Activated CD8-positive, alpha-beta T cell treated with anti-CD3 and anti-CD28 coated beads for 36 hours (primary cell): ENCODE results near the gene GATAD2A. TPM values are rescaled to one million over a fixed set of nuclear protein-coding genes. Genes with fewer than 3 reads are reported as not detected.
"Not testable (repeated sequence)": the region's sequence is repeated elsewhere in the genome, so short reads cannot be mapped to it uniquely, and the experiment has no call there.

ENCODE experiments used
- ATAC-seq: fragments of 200-7000 bp; cut with Tn5 transposase; one replicate; pipeline ENCODE4 v1.10.0; 2021; ENCODE audit warnings: mild to moderate bottlenecking, moderate library complexity
- CTCF ChIA-PET: fragments of 350-600 bp; sonication (Branson Sonifier 250); formaldehyde crosslinking; loops from one replicate; lab custom pipeline; 2021; ENCODE audit warnings: antibody characterized with exemption; lab: Charles Lee
- POLR2A ChIA-PET: fragments of 350-600 bp; sonication (Branson Sonifier 250); formaldehyde crosslinking; loops from one replicate; lab custom pipeline; 2021; ENCODE audit warnings: antibody characterized with exemption; lab: Charles Lee
- DNase-seq: peaks from one replicate; pipeline ENCODE4 v3.0.0-alpha.2; 2020
- H3K27ac Mint-ChIP-seq: one replicate; pipeline ENCODE4 v1.8.0; 2021; ENCODE audit warnings: mild to moderate bottlenecking, mixed read lengths
- H3K27me3 Mint-ChIP-seq: one replicate; pipeline ENCODE4 v1.8.0; 2021; ENCODE audit warnings: mixed read lengths
- H3K36me3 Mint-ChIP-seq: one replicate; pipeline ENCODE4 v1.8.0; 2021; ENCODE audit warnings: low read depth, mixed read lengths
- H3K4me1 Mint-ChIP-seq: one replicate; pipeline ENCODE4 v1.8.0; 2021; ENCODE audit warnings: low read depth, mixed read lengths
- H3K4me3 Mint-ChIP-seq: one replicate; pipeline ENCODE4 v1.8.0; 2021; ENCODE audit warnings: mild to moderate bottlenecking, moderate library complexity, mixed read lengths
- H3K9me3 Mint-ChIP-seq: one replicate; pipeline ENCODE4 v1.8.0; 2021; ENCODE audit warnings: mixed read lengths
- CTCF ChIP-seq: fragments of 200-600 bp; IDR thresholded peaks from one replicate; pipeline ENCODE4 v1.8.0; 2022; ENCODE audit warnings: antibody characterized with exemption, mild to moderate bottlenecking
- intact Hi-C: fragments of 100-400 bp; cut with micrococcal nuclease; formaldehyde crosslinking; loops from one replicate; pipeline ENCODE4 v1.10.0; 2022
- total RNA-seq, 2 experiments: library from RNA; stranded (reverse); gene quantifications; one replicate each; pipeline ENCODE4 v1.2.3, GENCODE V29; 2021

GATAD2A gene
- total RNA-seq, 2 experiments from 2014 or later = 132 to 136 TPM

GRCh38 chr19:19388568-19389555 is 16.6 kb upstream of the GATAD2A start:
- intact Hi-C loops = loop anchor here (5.0 kb wide), 1 partner anchor 98 kb away; no protein-coding TSS in a partner anchor
- ChIA-PET CTCF (interaction anchor here (0.6 to 1.8 kb wide), 5 partner anchors 8 to 102 kb away, joined by 3 to 6 read pairs (median 4); partner anchors contain the start of gene GATAD2A), POLR2A (interaction anchor here (0.8 to 2.6 kb wide), 5 partner anchors 16 to 101 kb away, joined by 3 to 10 read pairs (median 3); partner anchors contain the start of gene GATAD2A)
- DNase-seq = no peak
- TF ChIP-seq CTCF = no peak
- Mint-ChIP-seq H3K27me3 (no peaks in the 10 kb centered on the region), H3K27ac (peak overlapping the region; percentile 86), H3K4me1 (peaks cover 51% of the 10 kb centered on the region), H3K36me3 (peaks cover 9% of the 10 kb centered on the region), H3K4me3 (peak overlapping the region; percentile 86), H3K9me3 (no peaks in the 10 kb centered on the region)
- ATAC-seq = no peak

- ChIA-PET POLR2A (interaction anchor here (1.1 to 2.6 kb wide), 3 partner anchors 11 to 17 kb away, joined by 3 to 10 read pairs (median 7); partner anchors contain the start of gene GATAD2A), CTCF (interaction anchor here (1.0 to 1.8 kb wide), 4 partner anchors 8 to 101 kb away, joined by 3 to 6 read pairs (median 4); partner anchors contain the start of gene GATAD2A)
- Mint-ChIP-seq H3K4me1 (peaks cover 59% of the 10 kb centered on the region), H3K4me3 (peak overlapping the region; percentile 86), H3K27ac (peak overlapping the region; percentile 86)
- DNase-seq = peak; percentile 49
- H3K36me3 Mint-ChIP-seq, H3K9me3 Mint-ChIP-seq, ATAC-seq, H3K27me3 Mint-ChIP-seq: not testable (repeated sequence)
- intact Hi-C loops = loop anchor here (5.0 kb wide), 1 partner anchor 98 kb away; no protein-coding TSS in a partner anchor
Observed at GRCh38 chr19:19389683-19390082, 15.8 kb upstream of the GATAD2A start.

- H3K27ac Mint-ChIP-seq = peak overlapping the region; percentile 80
- peaks cover 40% of the 10 kb centered on the region for H3K4me1 Mint-ChIP-seq
- DNase-seq, H3K27me3 Mint-ChIP-seq, H3K9me3 Mint-ChIP-seq, H3K36me3 Mint-ChIP-seq, H3K4me3 Mint-ChIP-seq, ATAC-seq, intact Hi-C loops, CTCF ChIA-PET: not testable (repeated sequence)
- POLR2A ChIA-PET = interaction anchor here (1.9 kb wide), 1 partner anchor 9 kb away, joined by 8 read pairs; no protein-coding TSS in a partner anchor
Observed at GRCh38 chr19:19394333-19394732, 11.1 kb upstream of the GATAD2A start.

- Mint-ChIP-seq H3K4me1 (peaks cover 33% of the 10 kb centered on the region), H3K36me3 (no peaks in the 10 kb centered on the region), H3K27me3 (no peaks in the 10 kb centered on the region), H3K4me3 (no peak overlapping the region), H3K9me3 (no peaks in the 10 kb centered on the region), H3K27ac (peak overlapping the region; percentile 16)
- no peak for TF ChIP-seq CTCF
- DNase-seq (no peak), ATAC-seq (no peak)
- intact Hi-C loops = no loop called here
- POLR2A ChIA-PET = interaction anchor here (1.1 kb wide), 1 partner anchor 51 kb away, joined by 4 read pairs; no protein-coding TSS in a partner anchor
- CTCF ChIA-PET = no interaction called here
Observed at GRCh38 chr19:19399733-19400433, 5.6 kb upstream of the GATAD2A start.

- intact Hi-C loops = no loop called here
- Mint-ChIP-seq H3K27ac (peak overlapping the region; percentile 74), H3K36me3 (peaks cover 8% of the 10 kb centered on the region), H3K4me3 (no peak overlapping the region), H3K4me1 (peaks cover 48% of the 10 kb centered on the region), H3K9me3 (no peaks in the 10 kb centered on the region), H3K27me3 (no peaks in the 10 kb centered on the region)
- TF ChIP-seq CTCF = no peak
- ATAC-seq (no peak), DNase-seq (no peak)
- ChIA-PET POLR2A (interaction anchor here (1.2 kb wide), 1 partner anchor 87 kb away, joined by 5 read pairs; no protein-coding TSS in a partner anchor), CTCF (no interaction called here)
Observed at GRCh38 chr19:19402656-19403372, 2.7 kb upstream of the GATAD2A start.
